Upper lobe of right lung (tissue), 1 donor: Measurements from ENCODE around the gene MT1B. TPM values are rescaled to one million over a fixed set of nuclear protein-coding genes. Genes with fewer than 3 reads are reported as not detected.

Experiments
- ATAC-seq: fragments of 200-7000 bp; cut with Tn5 transposase; one replicate; pipeline ENCODE4 v1.9.1; 2020; ENCODE audit warnings: mild to moderate bottlenecking, moderate library complexity
- DNase-seq: peaks from one replicate; pipeline ENCODE4 v3.0.0-alpha.2; 2020
- H3K27ac ChIP-seq: fragments of 200-600 bp; one replicate; pipeline ENCODE4 v1.8.0; 2022
- H3K27me3 ChIP-seq: fragments of 200-600 bp; one replicate; pipeline ENCODE4 v1.8.0; 2022; ENCODE audit warnings: mild to moderate bottlenecking
- H3K36me3 ChIP-seq: fragments of 200-600 bp; one replicate; pipeline ENCODE4 v1.8.0; 2022
- H3K4me1 ChIP-seq: fragments of 200-600 bp; one replicate; pipeline ENCODE4 v1.8.0; 2022
- H3K4me3 ChIP-seq: fragments of 200-600 bp; one replicate; pipeline ENCODE4 v1.8.0; 2022; ENCODE audit warnings: mild to moderate bottlenecking
- H3K9me3 ChIP-seq: fragments of 200-600 bp; one replicate; pipeline ENCODE4 v1.8.0; 2022
- intact Hi-C: fragments of 100-400 bp; cut with DNase I; formaldehyde crosslinking; loops from one replicate; pipeline ENCODE4 v1.11.0; 2022
- total RNA-seq: library from RNA; stranded (reverse); fragmentation: NEBNext Ultra II Directional; extraction: Animal tissue kit (Norgen Biotek cat#: 25700); gene quantifications from one replicate; pipeline ENCODE4 v1.2.1, GENCODE V29; 2021
- TF ChIP-seq, protein P1 (sequence below): fragments of 200-600 bp; IDR thresholded peaks from one replicate; pipeline ENCODE4 v1.8.0; 2022; ENCODE audit warnings: antibody characterized with exemption
- donor health status: DM: no; HTN: yes; CAD: no; lungs with severe emphysema.

MT1B gene
- total RNA-seq, 1 donor from 2014 or later: not detected

DNA sequence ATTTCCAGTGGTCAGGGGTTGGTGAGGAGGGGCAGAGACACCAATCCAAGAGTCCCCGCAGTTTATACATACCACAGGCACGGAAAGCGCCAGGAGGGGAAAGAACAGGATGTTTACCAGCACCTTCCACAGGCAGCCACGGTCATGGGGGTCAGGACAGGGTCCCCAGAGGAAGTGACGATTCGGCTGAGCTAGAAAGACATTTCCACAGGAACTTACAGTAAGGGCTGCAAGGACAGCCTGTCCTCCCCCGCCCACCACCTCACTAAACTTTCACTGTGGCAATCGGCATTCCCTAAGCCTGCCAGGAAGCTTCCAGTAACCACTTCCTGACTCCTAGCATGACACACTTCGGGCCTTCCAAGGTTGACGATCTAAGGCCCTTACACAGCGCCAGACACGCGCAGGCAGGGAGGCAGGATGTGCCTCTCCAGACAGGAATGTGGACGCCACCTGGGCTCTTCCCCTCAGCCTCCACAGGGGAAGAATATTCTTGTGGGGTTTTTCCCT, 44.5 kb upstream of the MT1B start:
- DNase-seq: peak; percentile 82
- H3K4me3 ChIP-seq: no peak overlapping the region
- intact Hi-C loops: no loop called here
- TF ChIP-seq, protein P1, sequence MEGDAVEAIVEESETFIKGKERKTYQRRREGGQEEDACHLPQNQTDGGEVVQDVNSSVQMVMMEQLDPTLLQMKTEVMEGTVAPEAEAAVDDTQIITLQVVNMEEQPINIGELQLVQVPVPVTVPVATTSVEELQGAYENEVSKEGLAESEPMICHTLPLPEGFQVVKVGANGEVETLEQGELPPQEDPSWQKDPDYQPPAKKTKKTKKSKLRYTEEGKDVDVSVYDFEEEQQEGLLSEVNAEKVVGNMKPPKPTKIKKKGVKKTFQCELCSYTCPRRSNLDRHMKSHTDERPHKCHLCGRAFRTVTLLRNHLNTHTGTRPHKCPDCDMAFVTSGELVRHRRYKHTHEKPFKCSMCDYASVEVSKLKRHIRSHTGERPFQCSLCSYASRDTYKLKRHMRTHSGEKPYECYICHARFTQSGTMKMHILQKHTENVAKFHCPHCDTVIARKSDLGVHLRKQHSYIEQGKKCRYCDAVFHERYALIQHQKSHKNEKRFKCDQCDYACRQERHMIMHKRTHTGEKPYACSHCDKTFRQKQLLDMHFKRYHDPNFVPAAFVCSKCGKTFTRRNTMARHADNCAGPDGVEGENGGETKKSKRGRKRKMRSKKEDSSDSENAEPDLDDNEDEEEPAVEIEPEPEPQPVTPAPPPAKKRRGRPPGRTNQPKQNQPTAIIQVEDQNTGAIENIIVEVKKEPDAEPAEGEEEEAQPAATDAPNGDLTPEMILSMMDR: no peak
- H3K4me1 ChIP-seq: peaks cover 39% of the 10 kb centered on the region
- no peaks in the 10 kb centered on the region for H3K9me3 ChIP-seq
- H3K36me3 ChIP-seq: no peaks in the 10 kb centered on the region
- H3K27me3 ChIP-seq: no peaks in the 10 kb centered on the region
- peak overlapping the region; percentile 97 for H3K27ac ChIP-seq
- ATAC-seq: peak; percentile 48

DNA sequence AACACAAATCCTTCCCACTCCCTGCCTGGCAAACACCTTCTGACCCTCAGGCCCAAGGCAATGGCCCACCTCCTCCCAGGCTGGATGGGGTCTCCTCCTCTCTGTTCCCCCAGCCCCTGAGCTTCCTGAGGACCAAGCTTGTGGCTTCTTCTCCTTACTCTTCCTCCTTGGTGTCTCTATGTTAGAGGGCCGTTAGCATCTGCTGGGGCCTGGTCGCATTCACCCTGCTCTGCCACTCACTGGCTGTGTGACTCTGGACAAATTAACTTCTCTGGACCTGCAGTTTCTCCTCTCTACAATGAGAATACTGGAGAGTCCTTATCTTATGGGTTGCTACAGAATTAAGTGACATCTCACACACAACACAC, 44.0 kb upstream of the MT1B start:
- no peak for ATAC-seq
- peak overlapping the region; percentile 97 for H3K27ac ChIP-seq
- H3K36me3 ChIP-seq: no peaks in the 10 kb centered on the region
- H3K4me3 ChIP-seq: peak overlapping the region; percentile 75
- H3K27me3 ChIP-seq: no peaks in the 10 kb centered on the region
- peaks cover 39% of the 10 kb centered on the region for H3K4me1 ChIP-seq
- no peaks in the 10 kb centered on the region for H3K9me3 ChIP-seq
- intact Hi-C loops: no loop called here
- TF ChIP-seq, protein P1: no peak
- DNase-seq: no peak

DNA sequence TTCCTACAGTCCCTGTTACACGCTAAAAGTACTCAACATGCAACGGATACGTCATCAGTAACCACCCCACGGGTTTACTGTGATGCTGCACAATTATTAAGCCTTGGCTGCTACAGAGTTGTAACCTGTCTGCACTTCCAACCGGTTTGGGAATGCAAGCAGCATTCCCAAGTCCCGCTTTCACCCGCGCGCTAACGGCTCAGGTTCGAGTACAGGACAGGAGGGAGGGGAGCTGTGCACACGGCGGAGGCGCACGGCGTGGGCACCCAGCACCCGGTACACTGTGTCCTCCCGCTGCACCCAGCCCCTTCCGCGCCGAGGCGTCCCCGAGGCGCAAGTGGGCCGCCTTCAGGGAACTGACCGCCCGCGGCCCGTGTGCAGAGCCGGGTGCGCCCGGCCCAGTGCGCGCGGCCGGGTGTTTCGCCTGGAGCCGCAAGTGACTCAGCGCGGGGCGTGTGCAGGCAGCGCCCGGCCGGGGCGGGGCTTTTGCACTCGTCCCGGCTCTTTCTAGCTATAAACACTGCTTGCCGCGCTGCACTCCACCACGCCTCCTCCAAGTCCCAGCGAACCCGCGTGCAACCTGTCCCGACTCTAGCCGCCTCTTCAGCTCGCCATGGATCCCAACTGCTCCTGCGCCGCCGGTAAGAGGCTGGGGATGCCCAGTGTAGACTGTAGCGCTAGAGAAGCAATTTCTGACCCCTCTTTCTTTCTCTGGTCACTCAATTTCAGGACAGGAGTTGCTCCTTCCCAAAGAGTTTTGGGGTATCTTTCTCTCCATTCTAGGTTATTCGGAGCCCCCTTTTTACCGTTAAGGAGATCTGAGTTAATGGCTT, 43.4 kb upstream of the MT1B start, which contains the start of gene MT2A:
Gene MT2A, plus strand, starts transcription at position 542 of the 833 bp plus-strand sequence. Its CDS starts 72 bp downstream, at position 614.
- Histone ChIP-seq H3K36me3 (no peaks in the 10 kb centered on the region), H3K9me3 (no peaks in the 10 kb centered on the region), H3K4me3 (peak within 1 kb of the TSS; percentile 75), H3K27ac (peak within 1 kb of the TSS; percentile 97), H3K27me3 (no peaks in the 10 kb centered on the region), H3K4me1 (peaks cover 39% of the 10 kb centered on the region)
- DNase-seq (peak; percentile 98), ATAC-seq (peak; percentile 91)
- intact Hi-C loops: no loop called here
- TF ChIP-seq, protein P1: no peak

DNA sequence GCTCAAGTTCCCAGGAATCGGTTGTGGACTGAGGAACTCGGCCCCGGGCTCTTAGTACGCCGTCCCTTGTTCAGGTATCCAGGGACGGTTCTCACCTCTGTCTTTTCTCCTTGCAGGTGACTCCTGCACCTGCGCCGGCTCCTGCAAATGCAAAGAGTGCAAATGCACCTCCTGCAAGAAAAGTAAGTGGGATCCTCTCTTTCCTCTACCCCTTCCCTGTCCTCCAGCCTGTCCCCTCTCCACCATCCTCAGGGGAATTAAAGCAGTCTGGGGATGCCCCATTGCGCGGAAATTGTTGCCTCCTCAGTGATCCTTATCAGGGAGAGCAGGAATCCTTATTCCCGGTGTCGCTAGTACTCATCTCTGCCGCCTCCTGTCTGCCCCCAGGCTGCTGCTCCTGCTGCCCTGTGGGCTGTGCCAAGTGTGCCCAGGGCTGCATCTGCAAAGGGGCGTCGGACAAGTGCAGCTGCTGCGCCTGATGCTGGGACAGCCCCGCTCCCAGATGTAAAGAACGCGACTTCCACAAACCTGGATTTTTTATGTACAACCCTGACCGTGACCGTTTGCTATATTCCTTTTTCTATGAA, 42.7 kb upstream of the MT1B start:
- DNase-seq (no peak), ATAC-seq (no peak)
- peaks cover 39% of the 10 kb centered on the region for H3K4me1 ChIP-seq
- H3K36me3 ChIP-seq: no peaks in the 10 kb centered on the region
- H3K4me3 ChIP-seq: peak overlapping the region; percentile 75
- H3K27ac ChIP-seq: peak overlapping the region; percentile 97
- TF ChIP-seq, protein P1: no peak
- intact Hi-C loops: no loop called here
- H3K27me3 ChIP-seq: no peaks in the 10 kb centered on the region
- no peaks in the 10 kb centered on the region for H3K9me3 ChIP-seq

DNA sequence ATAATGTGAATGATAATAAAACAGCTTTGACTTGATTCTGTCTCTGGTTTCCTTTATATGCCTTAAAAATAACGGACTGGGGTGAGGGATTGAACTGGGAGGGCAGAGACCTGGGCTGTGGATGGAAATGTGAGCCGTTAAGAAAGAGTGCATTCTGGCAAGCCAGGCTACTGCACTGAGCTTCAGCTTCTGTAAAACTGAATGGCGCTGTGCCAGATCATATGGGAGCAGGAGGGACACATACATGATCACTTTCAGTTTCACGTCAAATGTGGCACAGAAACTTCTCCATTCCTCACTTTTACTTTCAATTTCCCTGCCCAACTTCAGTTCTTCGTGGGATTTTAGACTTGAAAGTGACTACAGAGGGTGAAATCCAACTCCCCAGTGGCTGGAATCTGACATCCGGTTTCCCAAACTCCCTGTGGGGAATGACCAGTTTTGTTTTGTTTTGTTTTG, 42.2 kb upstream of the MT1B start:
- Histone ChIP-seq H3K9me3 (no peaks in the 10 kb centered on the region), H3K4me1 (peaks cover 39% of the 10 kb centered on the region), H3K27ac (peak overlapping the region; percentile 97), H3K4me3 (peak overlapping the region; percentile 75), H3K27me3 (no peaks in the 10 kb centered on the region), H3K36me3 (no peaks in the 10 kb centered on the region)
- ATAC-seq (peak; percentile 29), DNase-seq (no peak)
- intact Hi-C loops: no loop called here
- TF ChIP-seq, protein P1: no peak
